B cell (primary cell): Measurements from ENCODE around the gene CMIP. TPM values are rescaled to one million over a fixed set of nuclear protein-coding genes. Genes with fewer than 3 reads are reported as not detected.

Experiments used
- ATAC-seq: fragments of 200-7000 bp; cut with Tn5 transposase; one replicate; pipeline ENCODE4 v1.10.0; 2021; ENCODE audit warnings: low read depth, mild to moderate bottlenecking, moderate number of reproducible peaks, moderate library complexity
- CTCF ChIA-PET: fragments of 350-600 bp; sonication (Branson Sonifier 250); formaldehyde crosslinking; loops from one replicate; lab custom pipeline; 2021; ENCODE audit warnings: antibody characterized with exemption, inconsistent platforms; lab: Charles Lee
- POLR2A ChIA-PET: fragments of 350-600 bp; sonication (Branson Sonifier 250); formaldehyde crosslinking; loops from one replicate; lab custom pipeline; 2021; ENCODE audit warnings: antibody characterized with exemption; lab: Charles Lee
- DNase-seq: peaks from one replicate; pipeline ENCODE4 v3.0.0; 2013
- H2AFZ ChIP-seq: 2 replicates; pipeline ENCODE4 v1.6.1; 2012; ENCODE audit warnings: mild to moderate bottlenecking, low read depth, low read length; ENCODE audit not compliant: insufficient read depth, poor library complexity, severe bottlenecking
- H3K27ac ChIP-seq, 2 donors: 1 replicate in 1 of 2; 2 replicates in 1 of 2; pipeline ENCODE4 v1.5.1; 2012 to 2013; ENCODE audit warnings: low read length in 2 of 2, mild to moderate bottlenecking in 2 of 2, moderate library complexity in 1 of 2
- H3K27me3 ChIP-seq, 4 experiments: fragments of 200-600 bp in 1 of 4; sonication (generic) in 1 of 4; replicated peaks in 1 of 4; 1 replicate in 2 of 4; 2 replicates in 2 of 4; pipeline versions ENCODE4 v1.6.1 to v1.7.0; 2013 to 2016; ENCODE audit warnings: low read length in 3 of 4, mild to moderate bottlenecking in 2 of 4, mixed read lengths in 1 of 4, moderate library complexity in 1 of 4; ENCODE audit not compliant: insufficient read depth in 4 of 4, control insufficient read depth in 3 of 4; ENCODE audit errors: control extremely low read depth in 1 of 4
- H3K36me3 ChIP-seq, 2 experiments: replicated peaks in 1 of 2; 1 replicate in 1 of 2; 2 replicates in 1 of 2; pipeline versions ENCODE4 v1.6.1 to v1.7.1; 2013; ENCODE audit warnings: low read length in 1 of 2; ENCODE audit not compliant: insufficient read depth in 2 of 2, control insufficient read depth in 1 of 2; ENCODE audit errors: control extremely low read depth in 1 of 2, extremely low read depth in 1 of 2
- H3K4me1 ChIP-seq, 2 donors: fragments of 200-600 bp in 1 of 2; sonication (generic) in 1 of 2; 1 replicate in 1 of 2; 2 replicates in 1 of 2; pipeline versions ENCODE4 v1.5.1 to v1.6.1; 2013 to 2017; ENCODE audit warnings: low read length in 2 of 2; ENCODE audit not compliant: control insufficient read depth in 2 of 2, insufficient read depth in 2 of 2
- H3K4me2 ChIP-seq: replicated peaks from 2 replicates; pipeline ENCODE3; 2012; ENCODE audit warnings: mild to moderate bottlenecking, low read depth, low read length; ENCODE audit not compliant: poor library complexity, severe bottlenecking
- H3K4me3 ChIP-seq, 5 experiments: fragments of 200-600 bp in 1 of 5; sonication (generic) in 1 of 5; 1 replicate in 3 of 5; 2 replicates in 2 of 5; pipeline versions ENCODE4 v1.5.1 to v1.7.0; 2011 to 2016; ENCODE audit warnings: low read length in 4 of 5, mild to moderate bottlenecking in 4 of 5, low read depth in 2 of 5, control low read depth in 1 of 5, moderate library complexity in 1 of 5; ENCODE audit not compliant: insufficient read depth in 1 of 5; ENCODE audit errors: control extremely low read depth in 1 of 5, extremely low read depth in 1 of 5
- H3K79me2 ChIP-seq: fragments of 200-600 bp; sonication (generic); one replicate; pipeline ENCODE4 v1.6.0; 2016; ENCODE audit warnings: low read length; ENCODE audit not compliant: control insufficient read depth, insufficient read depth
- H3K9ac ChIP-seq: fragments of 200-600 bp; sonication (generic); 2 replicates; pipeline ENCODE4 v1.6.1; 2017; ENCODE audit warnings: mild to moderate bottlenecking, low read length, moderate library complexity
- H3K9me3 ChIP-seq, 3 donors: one replicate each; pipeline versions ENCODE4 v1.6.1 to v1.7.1; 2013; ENCODE audit warnings: low read length in 2 of 3; ENCODE audit not compliant: control insufficient read depth in 2 of 3, insufficient read depth in 1 of 3; ENCODE audit errors: control extremely low read depth in 1 of 3
- H4K20me1 ChIP-seq: 2 replicates; pipeline ENCODE4 v1.6.0; 2012; ENCODE audit warnings: mild to moderate bottlenecking, low read length; ENCODE audit not compliant: insufficient read depth, control insufficient read depth, poor library complexity, severe bottlenecking
- H3K27ac Mint-ChIP-seq: one replicate; pipeline ENCODE4 v1.8.0; 2021; ENCODE audit warnings: mixed read lengths
- H3K27me3 Mint-ChIP-seq: one replicate; pipeline ENCODE4 v1.8.0; 2021; ENCODE audit warnings: mixed read lengths
- H3K4me1 Mint-ChIP-seq: one replicate; pipeline ENCODE4 v1.8.0; 2021; ENCODE audit warnings: mixed read lengths
- H3K4me3 Mint-ChIP-seq: one replicate; pipeline ENCODE4 v1.8.0; 2021; ENCODE audit warnings: mixed read lengths
- H3K9me3 Mint-ChIP-seq: one replicate; pipeline ENCODE4 v1.8.0; 2022; ENCODE audit warnings: mixed read lengths; ENCODE audit not compliant: insufficient read depth
- CTCF ChIP-seq: fragments of 200-600 bp; IDR thresholded peaks from one replicate; pipeline ENCODE4 v1.8.0; 2022; ENCODE audit warnings: antibody characterized with exemption, mild to moderate bottlenecking
- EZH2 ChIP-seq: IDR thresholded peaks from 2 replicates; pipeline ENCODE4 v1.6.1; 2012; ENCODE audit warnings: borderline replicate concordance, low read depth, mild to moderate bottlenecking, moderate library complexity, low read length; ENCODE audit not compliant: insufficient read depth, poor library complexity, severe bottlenecking
- WGBS: methylation state at CpG from one replicate; pipeline ENCODE4 v1.1.5; 2013; ENCODE audit warnings: missing lambda C conversion rate; ENCODE audit not compliant: insufficient coverage; 5-methylcytosine and 5-hydroxymethylcytosine counted together
- intact Hi-C: fragments of 100-400 bp; cut with micrococcal nuclease; formaldehyde crosslinking; loops from one replicate; pipeline ENCODE4 v1.10.0; 2022
- polyA plus RNA-seq: library from polyadenylated mRNA; depleted of rRNA; stranded (reverse); fragments of >200 nt; gene quantifications from 2 replicates; pipeline ENCODE4 v1.2.3, GENCODE V29; 2012
- total RNA-seq, 2 donors: library from RNA; stranded (reverse); fragments of 120-200 nt in 1 of 2; gene quantifications; 1 replicate in 1 of 2; 2 replicates in 1 of 2; pipeline versions ENCODE4 v1.2.3 to v1.2.4, GENCODE V29; 2013 to 2022

The CMIP gene
- total and polyA plus RNA-seq, 2 donors (not counting 1 experiment from before 2014, with no cell fraction given), result 27.1 to 155 TPM

- ATAC-seq (no peak), DNase-seq (no peak)
- Histone ChIP-seq H3K36me3 (peaks cover 0 to 3% of the 10 kb centered on the region in 2 experiments), H3K4me2 (no peak overlapping the region), H3K4me1 (no peaks in the 10 kb centered on the region), H3K9me3 (peaks cover 0 to 2% (median 0%) of the 10 kb centered on the region in 3 donors), H3K79me2 (peaks cover 98% of the 10 kb centered on the region), H3K9ac (no peak overlapping the region), H4K20me1 (peaks cover 99% of the 10 kb centered on the region), H2AFZ (no peak overlapping the region), H3K4me3 (no peak overlapping the region), H3K27ac (no peak overlapping the region), H3K27me3 (no peaks in the 10 kb centered on the region)
- intact Hi-C loops, result no loop called here
- H3K4me3 Mint-ChIP-seq, result no peak overlapping the region
- WGBS, result 100% methylated on average over 3 of the region's 4 CpGs
- CTCF ChIA-PET, result no interaction called here
- peaks cover 21% of the 10 kb centered on the region for H3K4me1 Mint-ChIP-seq
- no peaks in the 10 kb centered on the region for H3K27me3 Mint-ChIP-seq
- POLR2A ChIA-PET, result interaction anchor here (0.6 kb wide), 1 partner anchor 90 kb away, joined by 4 read pairs; no protein-coding TSS in a partner anchor
- no peak overlapping the region for H3K27ac Mint-ChIP-seq
- no peaks in the 10 kb centered on the region for H3K9me3 Mint-ChIP-seq
- TF ChIP-seq EZH2 (no peak), CTCF (no peak)
Measured at GRCh38 chr16:81571175-81571574, 126.6 kb downstream of the CMIP start.

GRCh38 chr16:81571592-81572385, 127.2 kb downstream of the CMIP start:
- no peaks in the 10 kb centered on the region for H3K27me3 Mint-ChIP-seq
- CTCF ChIA-PET, result no interaction called here
- intact Hi-C loops, result no loop called here
- Histone ChIP-seq H3K9me3 (no peaks in the 10 kb centered on the region), H3K9ac (no peak overlapping the region), H3K4me1 (no peaks in the 10 kb centered on the region), H3K36me3 (peaks cover 0 to 3% of the 10 kb centered on the region in 2 experiments), H3K4me2 (no peak overlapping the region), H3K27ac (no peak overlapping the region), H3K79me2 (peaks cover 98% of the 10 kb centered on the region), H3K4me3 (no peak overlapping the region), H4K20me1 (peaks cover 97% of the 10 kb centered on the region), H3K27me3 (no peaks in the 10 kb centered on the region), H2AFZ (no peak overlapping the region)
- POLR2A ChIA-PET, result interaction anchor here (0.6 kb wide), 1 partner anchor 90 kb away, joined by 4 read pairs; no protein-coding TSS in a partner anchor
- DNase-seq (no peak), ATAC-seq (no peak)
- H3K4me3 Mint-ChIP-seq, result no peak overlapping the region
- 99% methylated on average over 24 of the region's 24 CpGs for WGBS
- TF ChIP-seq CTCF, result no peak
- TF ChIP-seq EZH2, result no peak
- H3K9me3 Mint-ChIP-seq, result no peaks in the 10 kb centered on the region
- H3K4me1 Mint-ChIP-seq, result peaks cover 18% of the 10 kb centered on the region
- H3K27ac Mint-ChIP-seq, result no peak overlapping the region
